HG03175 (cell line): ENCODE data around the gene CPT2.

Experiments
- ATAC-seq: cut with Tn5 transposase; IDR thresholded peaks from one replicate; pipeline ENCODE4 v1.9.1; 2021; ENCODE audit warnings: mild to moderate bottlenecking, moderate library complexity; ENCODE audit not compliant: unreplicated experiment

The CPT2 gene

DNA sequence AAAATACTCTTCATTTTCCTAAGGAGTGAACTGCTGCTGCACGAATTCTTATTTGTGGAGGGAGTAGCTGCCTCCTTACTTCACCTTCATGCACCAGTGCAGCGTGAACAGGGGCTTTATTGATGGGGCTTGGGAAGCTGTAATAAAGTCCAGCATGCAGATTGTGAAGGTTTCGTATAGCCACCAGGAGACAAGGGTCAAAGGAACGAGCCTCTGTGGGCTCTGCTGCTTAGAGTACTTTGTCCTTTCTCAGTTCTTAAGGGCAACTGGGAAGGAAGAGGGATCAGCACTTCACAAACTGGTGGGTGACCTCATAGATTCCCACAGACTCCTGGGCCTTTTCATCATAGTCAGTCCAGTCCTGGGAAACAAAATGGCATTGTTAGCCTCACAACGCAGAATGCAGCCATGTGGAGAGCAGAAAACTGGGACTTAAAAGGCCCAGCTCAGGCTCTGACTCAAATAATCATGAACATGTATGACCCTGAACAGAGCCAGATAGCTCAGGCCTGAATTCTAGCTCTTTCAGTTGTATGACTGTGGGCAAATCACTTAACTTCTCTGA, 17.8 kb downstream of the CPT2 start:
- no peak for ATAC-seq

DNA sequence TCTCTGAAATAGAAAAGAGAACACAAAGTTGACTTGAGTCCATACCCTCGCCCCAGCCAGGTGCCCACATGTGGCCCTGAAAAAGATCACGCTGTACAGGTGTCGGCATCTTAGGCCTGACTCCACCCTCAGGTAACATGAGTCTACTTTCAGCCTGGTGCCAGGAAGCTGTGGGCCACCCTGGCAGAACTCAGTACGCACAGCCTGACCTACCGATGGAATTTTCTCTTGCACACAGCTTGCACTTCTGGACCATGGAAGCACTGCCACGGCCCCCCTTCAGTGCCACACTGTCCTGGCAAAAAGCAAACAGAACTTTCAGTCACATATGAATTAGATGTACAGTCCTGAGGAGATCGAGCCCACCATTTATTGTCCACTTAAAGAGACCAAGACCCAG, 21.6 kb downstream of the CPT2 start:
- no peak for ATAC-seq

DNA sequence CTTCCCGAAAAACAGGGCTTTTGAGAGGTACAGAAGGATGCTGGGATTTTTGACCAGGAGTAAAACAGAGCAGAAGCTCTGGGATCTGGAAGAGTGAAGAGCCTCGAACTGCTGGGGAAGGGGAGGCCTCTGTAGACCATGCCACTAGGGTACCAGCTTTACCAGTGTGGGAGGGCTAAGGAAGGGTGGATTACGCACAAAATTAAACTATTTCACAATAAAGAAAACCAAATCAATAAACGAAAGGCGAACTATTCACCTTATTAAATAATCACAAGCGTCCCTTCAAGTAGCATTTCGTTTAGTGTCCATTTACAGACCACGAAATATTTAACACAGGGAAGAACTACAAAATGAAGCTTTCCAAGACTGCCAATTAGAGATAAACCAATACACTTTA, 23.1 kb downstream of the CPT2 start:
- no peak for ATAC-seq

DNA sequence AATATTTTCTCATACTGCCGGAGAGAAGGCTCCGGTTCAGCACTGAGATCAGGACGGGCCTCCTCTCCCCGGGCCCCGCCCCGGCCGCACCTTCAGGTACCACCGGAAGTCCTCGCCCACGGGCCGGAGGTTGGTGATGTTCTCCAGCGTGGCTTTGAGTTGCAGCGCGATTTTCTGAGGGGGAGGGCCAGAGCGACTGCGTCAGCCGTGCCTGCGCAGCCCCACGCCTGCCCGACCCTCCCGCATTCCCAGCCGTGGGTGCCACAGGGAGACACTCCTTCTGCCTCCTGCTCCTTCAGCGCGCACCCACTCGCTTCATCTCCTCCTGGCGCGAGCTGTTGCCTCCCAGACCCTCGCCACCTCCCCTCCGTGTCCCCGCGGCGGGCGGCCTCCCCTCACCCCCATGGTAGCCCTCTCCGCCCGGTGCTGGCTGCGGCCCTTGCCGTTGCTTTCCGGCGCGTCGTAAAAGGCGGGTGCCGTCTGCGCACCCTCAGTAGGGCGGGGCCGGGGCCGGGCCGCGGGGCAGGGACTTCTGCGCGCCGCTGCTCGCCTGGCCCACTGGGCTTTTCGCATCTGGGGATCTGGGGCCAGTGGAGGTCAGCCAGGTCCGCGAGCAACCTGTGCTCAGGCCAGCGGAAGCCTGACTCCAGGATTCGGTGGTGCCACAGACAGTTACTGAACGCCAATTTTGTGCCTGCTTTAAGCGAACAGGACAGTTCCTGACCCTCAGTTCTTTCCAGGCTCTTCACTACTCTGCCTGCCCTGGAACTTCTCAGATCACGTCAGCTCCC, 23.7 kb downstream of the CPT2 start, which contains the start of gene CZIB:
CZIB (minus strand) TSS at position 464 of the 791 bp plus-strand sequence; CDS start at position 405, 59 bp downstream.
- peak; percentile 94 for ATAC-seq

DNA sequence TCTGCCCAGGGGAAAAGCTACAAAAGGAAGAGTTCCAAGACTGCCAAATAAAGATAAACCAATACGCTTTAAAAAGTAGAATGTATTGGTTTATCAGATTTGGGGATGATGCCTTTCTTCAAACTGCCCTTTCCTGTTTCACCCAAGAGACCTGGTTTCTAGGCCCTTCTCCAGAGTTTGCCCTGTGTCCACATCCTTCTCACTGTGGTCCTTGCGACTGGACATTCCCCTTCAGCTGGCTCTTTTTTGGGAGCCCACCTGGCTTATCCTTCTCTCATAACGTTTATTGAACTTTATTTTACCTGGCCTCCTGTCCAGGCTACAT, 24.3 kb downstream of the CPT2 start:
- ATAC-seq = no peak

DNA sequence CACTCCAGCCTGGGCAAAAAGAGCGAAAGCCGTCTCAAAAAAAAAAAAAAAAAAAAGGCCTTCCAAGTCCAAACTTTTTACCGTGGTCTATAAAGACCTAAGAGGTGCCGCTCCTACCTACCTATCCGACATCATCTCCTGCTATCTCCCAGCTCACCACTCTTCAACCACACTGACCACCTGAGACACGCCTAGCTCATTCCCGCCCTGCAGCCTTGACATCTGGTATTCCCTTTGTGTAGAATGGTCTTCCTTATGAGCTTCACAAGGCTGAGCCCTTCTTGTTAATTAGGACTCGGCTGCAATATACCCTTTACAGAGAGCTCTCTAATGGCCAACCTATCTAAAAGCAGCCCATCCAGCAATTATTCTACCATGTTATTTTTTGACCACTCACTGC, 41.0 kb downstream of the CPT2 start:
- ATAC-seq = no peak

DNA sequence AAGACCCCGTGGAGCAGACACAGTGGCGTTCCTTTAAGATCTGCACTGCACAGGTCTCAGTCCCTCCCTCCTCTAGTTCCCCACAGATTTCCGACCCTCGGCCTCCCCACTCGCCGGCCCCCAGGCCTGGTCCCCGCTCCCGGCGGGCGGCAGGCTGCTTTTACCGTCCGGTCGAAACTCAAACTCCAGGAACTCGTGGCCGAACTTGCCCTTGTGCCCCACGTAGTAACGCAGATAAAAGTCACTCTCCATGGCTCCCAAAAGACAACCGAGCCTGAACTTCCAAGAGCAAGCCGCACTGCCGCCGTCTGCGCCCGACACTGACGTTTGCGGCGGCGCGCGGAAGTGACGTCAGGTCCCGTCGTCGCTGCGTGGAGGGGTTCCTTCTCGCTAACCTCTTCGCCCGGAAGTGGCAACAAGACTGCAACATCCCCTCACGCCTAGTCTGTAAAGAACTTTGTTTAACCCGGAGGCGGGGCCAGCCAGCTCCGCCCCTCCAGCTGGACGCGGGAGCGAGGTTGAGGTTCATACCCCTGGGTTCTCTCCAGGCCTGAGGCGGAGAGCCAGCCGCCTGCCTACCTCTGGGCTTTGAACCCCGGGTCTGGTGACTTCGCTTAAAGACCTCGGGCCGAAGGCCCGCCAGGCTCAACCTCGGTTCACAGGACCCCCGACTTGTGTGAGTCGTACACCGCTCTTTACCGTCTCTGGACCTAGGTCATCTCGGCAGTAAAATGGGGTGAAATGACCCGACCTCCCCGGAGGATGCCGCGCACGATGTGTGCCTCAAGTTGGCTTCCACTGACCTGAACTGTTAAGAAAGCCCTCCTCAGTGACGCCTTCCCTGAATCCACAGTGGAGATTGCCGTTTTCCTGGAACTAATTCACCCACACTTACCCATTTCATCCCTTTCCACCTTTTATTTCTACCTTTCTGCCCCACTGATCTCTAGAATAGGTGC, 41.9 kb downstream of the CPT2 start, which contains the start of gene MAGOH:
MAGOH (minus strand) TSS at position 322 of the 959 bp plus-strand sequence; CDS start at position 252, 70 bp downstream.
- ATAC-seq = peak; percentile 99

DNA sequence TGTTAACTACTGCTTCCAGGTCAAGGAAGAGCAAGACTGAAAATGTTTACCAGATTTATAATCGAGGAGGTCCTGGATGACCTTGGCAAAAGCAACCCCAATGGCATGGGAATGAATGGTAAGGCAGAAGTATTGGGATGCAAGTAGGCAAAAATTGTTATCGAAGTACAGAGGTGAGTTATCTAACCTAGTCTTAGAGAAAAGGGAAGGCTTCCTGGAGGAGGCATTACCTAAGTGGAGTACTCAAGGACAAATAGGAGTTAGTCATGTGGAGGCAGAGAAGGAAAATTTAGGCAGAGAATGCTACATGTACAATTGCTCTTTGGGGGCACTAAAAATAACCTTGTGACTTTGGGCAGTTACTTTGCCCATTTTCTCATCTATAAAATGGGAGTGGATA, 45.2 kb downstream of the CPT2 start:
- ATAC-seq = no peak

DNA sequence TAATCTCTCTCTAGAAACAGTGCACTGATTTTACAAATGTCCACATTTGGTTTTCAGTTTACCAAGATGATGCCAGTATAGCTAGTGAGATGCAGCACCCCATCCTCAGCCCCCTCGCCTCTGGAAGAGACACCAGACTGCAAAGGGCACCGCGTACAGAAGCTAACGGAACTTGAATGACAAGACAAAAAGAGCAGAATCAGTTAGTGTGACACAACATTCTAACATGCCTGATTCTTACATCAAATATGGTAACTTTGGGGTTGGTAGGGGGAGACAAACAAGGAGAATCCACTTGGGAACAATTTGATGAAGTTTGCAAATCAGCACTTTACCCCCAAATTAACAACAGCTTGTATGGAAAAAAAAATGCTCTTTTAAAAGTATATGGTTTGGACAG, 45.8 kb downstream of the CPT2 start:
- no peak for ATAC-seq

DNA sequence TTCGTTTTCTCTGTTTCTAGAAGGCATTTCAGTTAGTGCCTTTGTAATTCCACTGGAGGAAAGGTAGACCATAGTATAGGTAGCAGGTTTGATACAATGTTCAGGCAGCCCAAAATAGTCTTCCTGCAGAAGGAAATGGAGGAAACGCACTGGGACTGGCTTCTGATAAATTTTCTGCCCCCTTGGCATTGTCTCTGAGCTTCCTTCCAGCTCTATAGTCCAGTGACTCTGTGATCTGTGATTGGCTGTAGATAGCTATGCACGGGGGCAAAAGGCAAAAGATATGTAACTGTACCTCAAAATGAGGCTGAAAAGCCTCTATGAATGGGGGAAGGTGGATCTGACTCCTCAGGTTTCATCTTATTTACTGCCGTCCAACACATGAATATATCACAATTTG, 47.5 kb downstream of the CPT2 start:
- ATAC-seq = no peak

DNA sequence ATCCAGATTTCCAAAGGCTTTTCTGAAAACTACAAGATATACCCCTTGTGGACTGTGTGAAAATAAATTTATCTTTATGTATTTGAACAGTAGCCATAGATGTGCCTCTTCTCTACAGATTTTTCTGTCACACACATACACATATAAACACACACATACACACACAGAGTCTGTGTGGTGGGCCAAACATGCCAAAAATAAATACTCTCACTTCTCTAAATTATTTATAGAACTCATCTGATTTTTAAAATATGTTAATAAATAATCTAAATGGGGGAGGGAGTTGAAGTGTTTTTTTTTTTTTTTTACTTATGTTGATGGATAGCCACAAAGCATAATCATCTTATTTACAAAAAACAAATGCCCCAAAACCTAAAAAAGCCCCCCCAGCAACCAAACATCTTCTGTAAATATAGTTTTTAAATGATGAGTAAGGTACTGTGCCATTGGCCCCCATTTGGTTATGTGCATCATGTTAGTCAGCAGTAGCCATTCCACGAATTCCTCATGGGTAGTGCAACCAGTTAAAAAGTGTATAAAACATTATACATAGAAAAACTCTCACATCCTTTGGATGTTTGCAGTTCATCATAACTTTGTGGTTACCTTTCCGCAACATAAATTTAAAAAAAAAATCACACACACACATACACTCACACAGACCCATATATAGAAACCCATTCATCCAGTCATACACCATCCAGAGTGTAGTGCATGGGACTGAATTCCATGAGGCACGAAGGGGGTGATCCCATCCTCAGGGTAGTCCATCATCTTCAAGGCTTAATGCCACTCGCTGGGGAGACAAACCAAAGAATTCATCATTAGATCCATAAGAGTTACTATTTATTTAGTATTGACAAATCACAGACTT, 49.9 kb downstream of the CPT2 start:
- peak; percentile 76 for ATAC-seq

DNA sequence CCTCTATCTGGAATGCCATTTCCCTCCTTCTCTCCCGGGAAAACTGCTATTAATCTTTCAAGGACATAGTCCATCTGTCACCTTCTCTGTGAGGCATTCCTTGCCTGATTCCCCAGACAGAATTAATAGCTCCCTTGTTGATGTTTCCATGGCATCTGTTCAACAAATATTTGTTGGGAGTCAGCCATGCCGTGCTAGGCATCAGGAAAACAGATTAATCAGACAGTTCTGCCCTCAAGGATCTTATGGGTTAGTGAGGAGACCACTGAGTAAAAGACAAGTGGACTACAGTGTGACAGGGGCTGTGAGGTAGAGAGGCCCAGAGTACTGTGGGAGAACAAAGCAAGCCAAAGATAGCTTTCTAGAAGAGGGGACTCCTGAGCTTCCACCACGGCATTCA, 53.1 kb downstream of the CPT2 start:
- no peak for ATAC-seq

DNA sequence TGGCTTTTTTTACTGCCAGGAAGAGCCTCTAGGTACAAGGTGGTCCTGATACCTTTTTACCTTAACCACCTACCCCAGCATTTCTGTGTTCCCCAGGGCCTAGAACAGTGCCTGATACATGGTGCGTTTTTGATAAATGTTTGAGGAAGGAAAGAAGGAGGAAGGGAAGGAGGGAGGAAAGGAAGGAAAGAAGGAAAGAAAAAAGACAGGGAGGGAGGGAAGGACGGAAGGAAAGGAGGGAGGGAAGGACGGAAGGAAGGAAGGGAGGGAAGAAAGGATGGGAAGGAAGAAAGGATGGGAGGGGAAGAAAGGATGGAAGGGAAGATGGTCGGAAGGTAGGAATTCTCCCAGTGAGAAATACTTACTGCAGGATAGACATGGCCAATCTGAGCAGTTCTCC, 53.7 kb downstream of the CPT2 start:
- no peak for ATAC-seq

DNA sequence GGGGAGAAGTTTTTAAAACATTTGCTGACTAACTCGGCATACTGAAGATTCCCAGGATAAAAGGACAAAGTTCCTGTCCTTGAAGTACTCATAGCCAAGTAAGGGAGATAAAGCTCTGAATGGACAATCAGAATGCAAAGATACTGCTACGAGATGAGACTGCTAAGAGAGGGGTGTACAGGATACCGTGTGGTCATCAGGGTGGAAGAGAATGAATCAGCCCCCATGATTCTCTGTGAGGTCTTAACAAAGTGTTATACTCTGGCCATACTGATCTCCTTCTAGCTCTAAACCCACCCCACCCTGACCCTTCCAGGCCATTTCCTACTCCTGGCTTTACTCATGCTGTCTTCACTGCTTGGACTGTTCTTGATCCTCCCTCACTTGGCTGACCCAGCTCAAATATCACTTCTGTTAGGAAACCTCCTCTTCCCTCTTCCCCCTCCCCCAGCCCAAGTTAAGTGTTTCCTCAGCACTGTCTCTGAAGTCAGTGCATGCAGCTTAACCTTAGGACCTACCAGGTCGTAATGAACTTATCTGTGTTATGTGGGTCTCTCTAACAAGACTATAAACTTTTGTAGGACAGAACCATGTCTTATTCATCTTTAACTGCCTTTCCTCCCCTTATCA, 57.5 kb downstream of the CPT2 start:
- no peak for ATAC-seq

DNA sequence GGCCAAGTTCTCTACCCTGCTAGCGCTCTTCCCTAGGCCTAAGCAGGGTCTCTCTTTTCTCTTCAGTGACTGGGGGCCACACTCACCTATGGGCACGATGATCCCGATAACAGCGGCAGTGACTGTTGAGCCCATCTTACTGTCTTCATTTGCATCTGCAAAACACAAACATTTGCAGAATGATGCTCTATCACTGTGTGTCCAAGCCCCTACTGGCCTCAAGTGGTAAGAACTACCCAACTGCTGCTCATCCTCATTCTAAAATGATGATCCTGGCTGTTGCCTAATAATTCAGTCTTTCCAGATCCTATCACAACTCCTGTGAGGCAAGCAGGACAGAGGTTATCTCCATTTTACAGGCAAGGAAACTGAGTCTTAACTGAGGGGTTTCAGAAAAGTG, 58.4 kb downstream of the CPT2 start:
- no peak for ATAC-seq

DNA sequence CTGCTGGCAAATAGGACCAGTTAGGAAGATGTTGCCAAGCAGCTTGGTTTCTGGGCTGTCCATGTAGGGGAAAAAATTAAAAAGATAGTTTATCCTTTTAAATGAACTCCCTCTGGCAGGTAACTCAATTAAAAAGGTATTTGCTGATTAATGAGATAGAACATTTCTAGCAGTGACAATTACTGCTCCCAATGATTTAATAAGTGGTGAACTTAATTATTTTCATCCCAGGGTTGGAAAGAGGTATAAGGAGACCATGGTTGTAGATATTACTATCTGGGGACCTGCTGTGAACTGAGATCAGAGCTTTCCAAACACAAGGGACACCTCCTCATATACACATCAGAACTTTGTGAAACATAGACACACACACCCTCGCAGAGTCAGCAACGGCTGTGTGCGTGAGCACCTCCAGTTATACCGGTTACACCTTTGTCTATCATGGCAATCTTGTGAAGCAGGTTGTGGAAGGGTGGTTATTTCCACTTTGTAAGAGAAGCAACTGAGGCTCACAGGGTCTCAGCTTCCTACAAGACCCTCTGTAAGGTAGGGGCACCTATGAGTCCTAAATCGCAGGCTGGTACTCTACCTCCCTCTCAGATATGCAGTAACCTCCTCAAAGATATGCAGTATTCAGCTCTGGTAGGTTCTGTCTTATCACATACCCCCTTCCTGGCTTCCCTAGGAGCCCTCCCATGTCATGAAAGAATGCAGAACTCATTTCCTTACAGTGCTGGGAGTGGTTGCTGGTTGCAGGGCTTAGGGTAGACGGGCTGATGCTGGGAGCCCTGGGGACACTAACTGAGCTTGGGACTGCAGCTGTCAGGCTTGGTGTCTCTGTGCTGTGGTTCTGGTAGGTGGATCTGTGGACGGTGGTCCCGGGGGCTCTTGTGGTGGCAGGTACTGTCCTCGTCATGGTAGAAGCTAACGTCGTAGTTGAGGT, 60.2 kb downstream of the CPT2 start:
- no peak for ATAC-seq

DNA sequence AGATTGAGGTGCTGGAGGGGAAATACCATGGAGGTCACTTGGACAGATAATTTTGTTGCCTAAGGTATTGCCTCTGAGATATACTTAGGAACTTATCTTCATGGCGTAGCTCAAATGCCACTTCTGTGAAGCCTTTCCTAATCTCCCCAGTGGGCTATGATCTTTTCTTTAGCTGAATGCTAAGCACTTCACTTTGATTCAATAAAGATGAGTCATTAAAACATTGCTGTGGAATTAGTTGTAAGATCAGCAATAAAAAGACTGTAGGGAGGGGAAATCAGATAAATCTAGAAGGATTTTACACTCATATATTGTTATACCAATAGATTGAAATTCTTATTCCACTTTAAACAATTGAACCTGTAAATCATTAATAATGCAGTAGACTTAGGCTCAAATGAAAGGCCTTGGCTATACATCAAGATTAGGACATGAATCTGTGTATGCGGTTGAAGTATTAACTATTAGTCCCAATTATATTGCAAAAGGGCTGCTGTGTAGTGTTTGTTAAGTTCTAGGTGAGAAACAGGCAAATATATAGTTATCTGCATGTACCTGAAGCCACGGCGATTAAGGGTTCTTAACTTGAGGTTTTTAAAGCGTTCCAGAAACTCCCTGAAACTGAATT, 60.9 kb downstream of the CPT2 start:
- ATAC-seq = no peak

DNA sequence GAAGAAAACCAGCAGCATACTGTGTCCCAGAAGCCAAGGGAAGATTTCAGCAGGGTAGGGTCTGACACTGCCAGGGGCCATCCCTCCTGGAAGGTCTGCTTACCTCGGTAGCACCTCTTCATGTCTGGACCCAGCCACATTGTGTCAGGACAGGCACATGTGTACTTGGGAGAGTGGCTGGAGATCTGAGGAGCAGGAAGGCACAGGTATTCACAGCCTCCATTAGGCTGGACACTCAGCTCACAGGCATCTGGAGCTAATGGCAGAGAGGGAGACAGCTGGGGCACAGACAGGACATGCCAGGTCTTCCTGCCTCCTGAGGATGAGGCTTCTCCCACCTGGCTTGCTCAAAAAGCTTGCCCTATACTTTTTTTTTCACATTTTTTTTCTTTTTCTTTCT, 61.6 kb downstream of the CPT2 start:
- ATAC-seq = no peak

DNA sequence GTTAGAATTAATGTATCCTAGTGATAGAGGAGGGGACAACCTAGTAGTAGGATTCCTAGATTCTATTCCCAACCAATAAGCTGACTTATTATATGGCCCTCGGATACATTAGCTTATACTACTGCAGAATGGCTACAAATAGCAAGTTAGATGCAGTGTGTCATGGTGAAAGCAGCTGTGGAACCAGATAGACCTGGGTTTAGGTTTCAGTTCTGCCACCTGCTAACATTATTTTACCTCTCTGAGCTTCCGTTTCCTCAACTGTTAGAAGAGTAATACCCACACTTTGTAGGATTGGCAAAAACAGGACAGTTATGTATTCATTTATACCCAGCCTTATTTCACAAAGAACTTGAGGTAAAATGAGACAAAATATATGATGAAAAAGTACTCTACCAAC, 63.3 kb downstream of the CPT2 start:
- ATAC-seq = peak; percentile 69
